Measurements from ENCODE around the gene GAB2. TPM values are rescaled to one million over a fixed set of nuclear protein-coding genes. Genes with fewer than 3 reads are reported as not detected.

Gene GAB2
- total RNA-seq, 4 donors from 2014 or later: 13.4 to 28.4 (median 19.8) TPM

- no peak for DNase-seq (ENCODE audit: low spot score in 2 of 2)
- H3K4me1 ChIP-seq: peaks cover 59% of the 10 kb centered on the region
- peak overlapping the region; percentile 51 for H3K27ac ChIP-seq
- no peaks in the 10 kb centered on the region for H3K27me3 ChIP-seq
- TF ChIP-seq POLR2A (IDR thresholded peaks at IDR 0.05) (no peak), CTCF (IDR thresholded peaks at IDR 0.05) (no peak), EP300 (IDR thresholded peaks at IDR 0.05) (no peak), POLR2AphosphoS5 (IDR thresholded peaks at IDR 0.05) (no peak)
- WGBS: 75% methylated on average over 2 of the region's 2 CpGs
- H3K4me3 ChIP-seq: no peak overlapping the region
- H3K9me3 ChIP-seq: no peaks in the 10 kb centered on the region
- H3K36me3 ChIP-seq: no peaks in the 10 kb centered on the region
Measured at GRCh38 chr11:78313898-78314297, 103.7 kb downstream of the GAB2 start.

- DNase-seq (ENCODE audit: low spot score in 2 of 2): peak in 1 of 2 donors; percentile 66
- Histone ChIP-seq H3K9me3 (no peaks in the 10 kb centered on the region), H3K27ac (peak overlapping the region; percentile 51), H3K4me1 (peaks cover 53% of the 10 kb centered on the region), H3K27me3 (no peaks in the 10 kb centered on the region), H3K36me3 (no peaks in the 10 kb centered on the region), H3K4me3 (no peak overlapping the region)
- no peak for TF ChIP-seq EP300 (IDR thresholded peaks at IDR 0.05)
- TF ChIP-seq POLR2AphosphoS5 (IDR thresholded peaks at IDR 0.05): peak in 1 of 3 donors; percentile 16
- 83% methylated on average over 2 of the region's 2 CpGs for WGBS
Measured at GRCh38 chr11:78313181-78313795, 104.3 kb downstream of the GAB2 start.

GRCh38 chr11:78312712-78313111, 104.9 kb downstream of the GAB2 start:
- H3K4me3 ChIP-seq: no peak overlapping the region
- TF ChIP-seq POLR2AphosphoS5 (IDR thresholded peaks at IDR 0.05) (no peak), CTCF (IDR thresholded peaks at IDR 0.05) (no peak), EP300 (IDR thresholded peaks at IDR 0.05) (no peak), POLR2A (IDR thresholded peaks at IDR 0.05) (no peak)
- DNase-seq (ENCODE audit: low spot score in 2 of 2): no peak
- H3K9me3 ChIP-seq: no peaks in the 10 kb centered on the region
- H3K27me3 ChIP-seq: no peaks in the 10 kb centered on the region
- 82% methylated on average over 4 of the region's 4 CpGs for WGBS
- H3K36me3 ChIP-seq: no peaks in the 10 kb centered on the region
- H3K27ac ChIP-seq: peak overlapping the region; percentile 5
- peaks cover 49% of the 10 kb centered on the region for H3K4me1 ChIP-seq

GRCh38 chr11:78311702-78312371, 105.8 kb downstream of the GAB2 start:
- no peak overlapping the region for H3K27ac ChIP-seq
- no peak for TF ChIP-seq POLR2AphosphoS5 (IDR thresholded peaks at IDR 0.05)
- TF ChIP-seq POLR2A (IDR thresholded peaks at IDR 0.05): no peak
- no peak for TF ChIP-seq CTCF (IDR thresholded peaks at IDR 0.05)
- TF ChIP-seq EP300 (IDR thresholded peaks at IDR 0.05): no peak
- 78% methylated on average over 5 of the region's 5 CpGs for WGBS
- H3K4me3 ChIP-seq: no peak overlapping the region
- H3K27me3 ChIP-seq: no peaks in the 10 kb centered on the region
- no peak for DNase-seq (ENCODE audit: low spot score in 2 of 2)
- H3K9me3 ChIP-seq: no peaks in the 10 kb centered on the region
- H3K4me1 ChIP-seq: peaks cover 49% of the 10 kb centered on the region
- no peaks in the 10 kb centered on the region for H3K36me3 ChIP-seq

GRCh38 chr11:78310500-78310909, 107.1 kb downstream of the GAB2 start:
- no peak for DNase-seq (ENCODE audit: low spot score in 2 of 2)
- whole genome bisulfite sequencing: 26% methylated on average over 6 of the region's 6 CpGs
- no peak for TF ChIP-seq POLR2AphosphoS5 (IDR thresholded peaks at IDR 0.05)
- no peak for TF ChIP-seq EP300 (IDR thresholded peaks at IDR 0.05)
- no peak for TF ChIP-seq CTCF (IDR thresholded peaks at IDR 0.05)
- no peak for TF ChIP-seq POLR2A (IDR thresholded peaks at IDR 0.05)
- Histone ChIP-seq H3K27ac (peak overlapping the region; percentile 2), H3K36me3 (no peaks in the 10 kb centered on the region), H3K27me3 (no peaks in the 10 kb centered on the region), H3K4me1 (peaks cover 49% of the 10 kb centered on the region), H3K4me3 (no peak overlapping the region), H3K9me3 (no peaks in the 10 kb centered on the region)

All from suprapubic skin (tissue), 4 donors.